SW480 (cell line): Measurements from ENCODE around the gene CCL21.

Experiments
- DNase-seq: peaks from one replicate; pipeline ENCODE4 v3.0.0-alpha.2; 2016; ENCODE audit warnings: low spot score

Gene CCL21

DNA sequence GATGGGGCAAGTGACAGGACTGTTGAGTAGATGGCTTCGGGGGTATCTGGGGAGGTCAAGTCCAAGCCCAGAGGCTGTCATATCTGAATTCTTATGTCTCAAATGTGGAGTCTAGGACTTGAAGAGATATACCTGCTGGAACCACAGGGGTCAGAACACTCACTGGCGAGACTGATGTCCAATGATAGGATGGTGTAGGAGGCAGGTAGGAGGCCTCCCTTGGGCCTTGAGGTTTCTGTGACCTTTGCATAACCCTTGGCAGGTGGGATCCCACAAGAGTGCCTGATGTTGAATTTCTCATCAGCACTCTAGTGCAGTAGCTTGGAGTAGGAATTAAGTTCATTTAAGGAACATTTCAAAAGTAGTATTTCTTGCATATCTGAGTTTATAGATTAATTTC is 2.8 kb downstream of the CCL21 start:
- DNase-seq, result no peak

DNA sequence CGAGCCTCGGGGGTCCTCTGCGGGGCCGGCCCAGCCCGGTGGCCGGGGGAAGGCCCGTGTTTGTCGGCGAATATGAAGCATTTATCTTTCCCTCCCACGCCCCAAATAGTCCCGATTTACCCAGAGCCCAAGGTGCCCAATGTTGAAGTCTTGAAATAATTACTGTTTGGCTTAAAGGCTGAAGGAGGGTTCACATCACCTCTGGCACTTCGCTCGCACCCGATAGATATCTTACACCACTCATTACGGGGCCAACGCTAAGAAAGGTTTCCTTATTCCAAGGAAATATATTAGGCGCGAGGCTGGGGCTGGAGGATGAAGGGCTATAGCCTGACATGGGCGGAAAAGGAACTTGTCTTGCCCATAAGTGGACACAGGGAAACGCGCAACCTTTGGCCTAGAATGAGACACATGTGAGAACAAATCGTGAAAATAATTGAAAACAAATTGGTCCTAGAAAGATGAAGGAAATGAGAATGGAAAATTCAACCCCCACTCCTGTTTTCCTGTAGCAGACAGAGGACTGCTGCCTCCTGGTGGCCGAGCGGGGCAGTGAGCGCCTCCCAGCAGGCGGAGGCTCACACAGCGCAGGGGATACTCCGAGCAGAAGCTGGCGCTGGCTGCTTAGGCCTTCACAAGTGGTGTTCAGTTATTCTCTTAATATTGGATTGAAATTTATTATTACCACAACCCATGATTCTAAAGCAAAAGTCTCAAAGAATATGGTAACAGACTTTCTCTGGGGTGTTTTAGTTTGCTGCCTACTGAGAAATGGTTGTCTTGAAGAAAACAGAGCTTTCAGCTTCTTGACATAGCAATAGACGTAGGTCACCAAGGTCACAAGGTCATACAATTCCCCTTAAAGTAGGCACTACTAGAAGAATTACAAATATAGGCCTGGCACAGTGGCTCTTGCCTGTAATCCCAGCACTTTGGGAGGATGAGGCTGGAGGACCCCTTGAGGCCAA is 7.9 kb downstream of the CCL21 start:
- DNase-seq, result peak; percentile 75

DNA sequence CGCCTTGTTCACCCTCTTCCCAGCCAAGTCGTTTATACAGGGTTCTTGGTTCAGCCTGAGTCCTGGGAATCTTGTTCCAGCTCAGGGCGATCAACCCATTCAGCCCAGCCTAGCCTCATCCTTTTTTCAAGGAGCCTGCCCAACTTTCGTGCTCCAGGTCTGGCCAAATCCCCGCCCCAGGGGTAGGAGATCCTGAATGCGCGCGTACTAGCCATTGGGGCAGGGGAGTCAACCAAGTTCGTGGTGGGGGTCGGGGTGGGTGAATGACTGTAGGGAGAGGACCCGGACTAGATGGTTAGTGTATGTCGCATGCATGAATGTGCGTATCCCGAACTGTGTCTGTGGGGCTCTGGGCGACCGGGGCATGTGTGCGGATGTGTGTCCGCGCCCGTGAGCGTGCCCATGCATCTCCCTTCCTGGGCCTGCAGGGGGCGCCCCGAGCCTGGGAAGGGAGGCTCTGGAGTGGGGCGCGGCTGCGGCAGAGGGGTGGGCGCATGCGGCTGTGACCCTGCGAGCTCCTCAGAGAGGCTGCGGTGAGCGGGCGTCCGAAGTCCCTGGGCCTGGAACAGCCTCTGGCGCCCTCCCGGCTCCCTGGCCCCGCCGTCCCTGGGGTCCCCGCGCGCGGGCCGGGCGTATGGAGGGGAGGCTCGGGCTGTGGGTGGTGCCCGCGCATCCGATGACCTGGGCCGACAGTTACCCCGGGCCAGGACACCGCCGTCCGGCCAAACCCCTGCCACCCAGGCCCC is 8.7 kb downstream of the CCL21 start:
- peak; percentile 62 for DNase-seq

DNA sequence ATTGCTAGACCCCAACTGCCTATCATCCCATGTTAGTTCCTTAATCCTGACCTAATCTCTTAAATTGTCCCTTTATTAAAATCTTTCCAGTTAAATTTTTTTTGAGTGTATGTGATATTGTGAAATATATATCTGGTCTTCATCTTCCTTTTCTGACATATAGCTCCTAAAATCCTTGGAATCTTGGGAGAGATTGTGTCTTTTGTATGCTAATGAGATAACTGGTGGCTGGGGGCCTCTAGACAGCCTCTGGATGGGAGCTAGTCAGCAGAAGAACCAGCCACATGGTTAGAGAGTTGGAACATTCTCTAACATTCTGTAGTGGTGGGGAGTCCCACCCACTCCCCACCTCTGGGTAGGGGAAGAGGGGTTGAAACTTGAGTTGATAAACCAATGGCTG is 15.1 kb downstream of the CCL21 start:
- DNase-seq, result no peak

DNA sequence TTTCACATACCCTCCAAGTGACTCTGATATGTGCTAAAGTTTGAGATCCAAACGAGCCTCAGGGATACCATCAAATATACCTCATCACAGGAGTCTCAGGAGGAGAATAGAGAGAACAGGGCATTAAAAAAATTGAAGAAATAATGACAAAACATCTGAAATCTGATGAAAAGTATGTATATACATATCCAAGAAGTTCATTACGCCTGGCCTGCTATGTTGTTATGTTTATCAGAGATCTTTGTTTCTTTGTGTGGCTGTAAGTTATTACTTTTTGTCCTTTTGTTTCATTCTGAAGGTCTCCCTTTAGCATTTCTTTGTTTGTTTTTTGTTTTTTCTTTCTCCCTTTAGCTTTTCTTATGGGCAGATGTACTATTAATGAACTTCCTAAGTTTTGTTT is 16.4 kb downstream of the CCL21 start:
- DNase-seq, result no peak

DNA sequence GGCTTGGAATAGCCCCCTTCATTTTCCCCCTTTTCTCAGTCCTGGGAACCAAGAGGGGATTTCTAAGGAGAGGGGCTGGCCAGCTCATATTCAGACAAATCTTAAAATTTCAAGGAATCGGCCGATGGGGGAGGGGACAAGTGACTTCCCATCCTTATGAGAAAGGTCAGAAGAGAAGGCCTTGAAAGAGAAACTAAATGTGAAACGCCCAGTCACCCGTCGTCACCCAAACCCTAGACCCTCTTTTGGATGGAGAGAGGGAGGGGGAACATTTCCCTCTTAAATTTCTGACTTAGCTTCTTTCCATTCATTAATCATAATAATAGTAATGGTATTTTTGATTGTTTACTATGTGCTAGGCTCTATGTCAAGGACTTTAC is 18.0 kb downstream of the CCL21 start:
- no peak for DNase-seq

DNA sequence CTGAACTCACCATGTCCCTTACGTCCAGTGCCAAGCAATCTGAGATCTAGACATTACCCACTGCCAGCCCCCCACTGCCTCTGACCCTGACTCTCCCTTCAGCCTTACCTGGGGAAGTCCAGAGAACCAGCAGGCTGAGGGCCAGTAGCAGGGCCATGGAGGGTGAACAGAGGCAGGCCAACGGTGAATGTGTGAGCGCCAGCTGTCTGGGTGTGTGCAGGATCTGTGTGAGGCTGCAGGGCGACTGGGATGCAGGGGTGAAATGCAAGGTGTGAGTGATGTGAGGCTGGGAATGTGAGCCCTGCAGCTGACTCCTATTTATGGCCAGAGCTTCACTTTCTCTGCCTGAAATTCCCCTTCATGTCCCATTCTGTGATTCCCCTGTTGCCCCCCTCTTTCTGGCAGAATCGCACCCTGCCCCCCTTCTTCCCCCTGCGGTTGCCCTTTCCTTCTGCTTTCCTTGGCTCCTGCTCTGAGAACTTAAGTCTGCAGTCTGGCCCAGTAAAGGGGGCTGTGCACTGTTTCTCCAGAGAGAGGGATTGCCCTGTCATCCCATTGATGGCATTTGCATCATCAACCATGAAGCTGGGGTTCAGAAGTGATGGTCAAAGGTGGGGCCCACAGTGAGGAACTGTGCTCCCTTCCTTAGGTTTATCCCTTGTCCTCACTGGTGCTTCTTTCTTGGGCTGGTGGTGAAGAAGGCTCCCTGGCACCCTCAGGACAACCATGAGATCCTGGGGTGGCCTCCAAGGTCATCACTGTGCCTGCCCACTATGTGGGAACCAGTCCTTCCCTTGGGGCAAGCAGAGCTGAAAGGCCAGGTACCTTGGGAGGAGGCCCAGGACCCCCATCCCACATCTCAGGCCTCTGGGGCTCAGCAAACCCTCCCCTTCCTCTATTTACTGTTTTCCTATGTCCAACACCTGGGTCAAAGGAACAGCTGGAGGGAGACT is 18.7 kb downstream of the CCL21 start, which contains the start of gene CCL19:
Gene CCL19, minus strand, starts transcription at position 294 of the 953 bp plus-strand sequence. Its CDS starts 137 bp downstream, at position 157.
- DNase-seq, result no peak

DNA sequence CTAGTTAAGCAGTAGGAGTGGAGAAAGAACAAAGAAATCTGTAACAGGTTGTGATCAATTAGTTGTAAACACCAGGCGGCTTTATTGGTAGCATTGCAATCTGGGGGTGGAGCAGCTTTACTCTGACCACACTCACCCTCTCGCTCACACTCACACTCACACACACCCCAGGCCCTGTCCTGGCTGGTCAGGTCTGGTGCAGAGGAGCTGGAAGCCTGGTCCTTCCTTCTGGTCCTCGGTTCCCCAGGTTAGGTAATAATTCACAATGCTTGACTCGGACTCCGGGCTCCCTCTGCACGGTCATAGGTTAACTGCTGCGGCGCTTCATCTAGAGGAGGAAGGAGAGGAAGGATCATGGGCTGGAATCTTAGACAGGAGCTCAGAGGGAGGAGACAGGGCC is 20.4 kb downstream of the CCL21 start:
- no peak for DNase-seq

DNA sequence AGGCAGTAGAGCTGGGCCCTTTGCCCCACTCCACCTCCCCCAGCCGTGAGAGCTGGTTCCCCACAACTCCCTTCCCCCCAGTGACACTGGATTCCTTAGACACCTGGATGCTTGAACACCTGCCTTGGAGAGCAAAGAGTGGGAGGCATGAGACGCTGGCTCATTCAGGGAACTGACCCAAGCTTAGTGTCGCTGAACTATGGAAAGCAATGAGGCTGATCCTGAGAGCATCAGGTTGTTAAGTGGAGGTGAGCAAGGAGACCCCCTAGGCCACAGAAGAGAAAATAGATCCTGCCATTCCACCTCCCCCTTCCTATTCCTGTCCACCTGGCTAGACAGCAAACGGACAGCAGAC is 20.8 kb downstream of the CCL21 start:
- DNase-seq, result no peak

DNA sequence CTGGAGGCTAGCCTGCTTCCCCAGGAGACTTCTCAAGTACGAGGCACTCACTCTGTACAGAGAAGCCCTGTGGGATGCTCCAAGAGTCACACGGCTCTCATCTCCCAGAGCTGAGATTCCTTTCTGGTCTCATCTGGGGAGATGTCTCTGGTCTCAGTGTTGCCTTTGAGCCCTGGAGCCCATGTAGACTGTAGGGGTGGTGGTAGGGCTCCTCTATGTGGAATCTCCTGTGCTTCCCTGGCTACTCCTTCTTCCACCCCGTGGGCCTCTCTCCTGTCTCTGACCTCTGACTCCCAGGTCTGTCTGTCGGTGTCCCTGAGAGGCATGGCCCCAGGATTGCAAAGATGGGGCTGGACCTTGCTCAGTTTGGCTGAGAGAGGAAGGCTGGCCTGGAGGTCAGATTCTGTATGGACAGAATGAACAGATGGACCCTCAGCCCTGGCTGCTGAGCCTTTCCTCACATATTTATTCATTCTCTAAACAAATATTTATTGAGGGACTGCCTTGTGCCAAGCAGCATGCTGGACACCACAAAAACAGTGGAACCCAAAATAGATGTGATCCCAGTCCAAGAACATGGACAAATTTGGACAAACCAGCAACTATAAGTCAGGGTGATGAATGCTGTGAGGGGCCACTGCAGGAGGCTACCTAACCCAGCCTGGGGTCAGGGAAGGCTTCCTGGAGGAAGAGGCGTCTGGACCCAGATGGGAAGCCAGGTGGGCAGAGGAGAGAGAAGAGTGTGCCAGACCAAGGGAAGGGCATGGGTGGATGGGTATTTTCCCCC is 21.4 kb downstream of the CCL21 start:
- no peak for DNase-seq

DNA sequence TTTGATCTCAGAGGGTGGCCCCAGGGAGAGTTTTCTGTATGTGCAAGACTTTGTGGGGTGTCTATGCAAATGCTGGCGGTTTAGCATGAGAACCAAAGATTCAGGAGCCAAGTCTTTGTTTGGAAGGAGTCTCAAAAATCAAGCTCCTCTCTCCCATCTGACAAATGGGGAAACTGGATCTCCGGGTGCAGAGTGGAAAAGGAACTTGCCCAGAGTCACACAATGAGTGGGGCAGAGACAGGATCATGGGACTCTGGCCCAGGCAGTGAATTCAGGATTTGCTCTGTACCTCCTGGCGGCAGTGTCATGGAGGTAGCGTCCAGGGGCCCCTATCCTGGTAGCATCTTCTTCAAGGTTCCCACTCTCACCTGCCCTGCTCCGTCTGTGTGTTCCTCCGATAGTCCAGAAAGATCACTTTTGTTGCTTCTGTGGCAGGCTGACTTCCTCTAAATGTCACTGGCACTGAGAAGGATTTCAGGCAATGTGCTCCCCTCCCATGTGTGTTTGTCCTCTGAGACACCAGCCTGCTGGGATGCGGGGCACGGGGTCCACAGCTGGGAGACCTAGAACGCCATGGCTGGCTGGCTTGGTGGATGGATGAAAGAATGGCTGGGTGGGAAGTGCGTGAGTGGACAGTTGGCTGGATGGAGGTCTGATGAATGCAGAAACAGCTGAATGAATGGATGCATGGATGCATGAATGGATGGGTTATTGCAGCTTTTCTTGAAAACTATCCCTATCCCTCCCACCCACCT is 22.5 kb downstream of the CCL21 start:
- no peak for DNase-seq

DNA sequence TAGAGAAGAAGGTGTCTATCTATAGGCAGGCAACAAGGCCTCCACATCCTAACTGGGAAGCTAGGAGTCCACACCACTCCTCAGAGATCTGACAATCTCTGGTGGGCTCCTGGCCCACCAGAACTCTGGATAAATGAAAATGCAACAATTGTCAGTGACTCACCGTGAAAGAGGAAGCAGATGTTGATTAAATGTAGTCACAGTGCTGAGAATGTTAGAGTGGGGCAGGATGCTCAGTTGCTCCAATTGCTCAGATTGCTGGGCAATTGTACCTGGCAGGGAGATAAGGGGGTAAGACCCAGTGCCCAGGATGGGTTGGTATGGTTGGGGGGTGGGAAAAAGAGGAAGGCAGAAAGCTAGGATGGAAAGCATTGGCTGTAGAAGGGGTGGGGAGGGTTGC is 23.2 kb downstream of the CCL21 start:
- DNase-seq, result no peak

DNA sequence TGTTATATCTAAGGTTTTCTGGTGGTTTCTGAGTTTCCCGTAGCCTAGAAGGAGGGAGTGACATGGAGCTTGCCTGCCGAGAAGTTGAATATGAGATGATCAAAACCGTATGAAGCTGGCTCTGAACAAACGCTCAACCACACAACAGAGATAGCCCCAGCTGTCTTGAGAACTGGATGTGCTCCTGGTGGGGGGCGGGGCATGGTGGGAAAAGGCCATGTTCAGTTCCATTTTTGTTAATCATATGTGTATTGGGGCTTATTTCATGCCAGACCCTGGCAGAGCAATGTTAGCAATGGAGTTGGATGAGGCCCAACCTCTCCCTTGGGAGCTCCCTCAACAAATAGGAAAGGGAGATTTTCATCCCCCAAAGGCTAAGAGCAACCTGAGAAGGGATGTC is 23.7 kb downstream of the CCL21 start:
- no peak for DNase-seq

DNA sequence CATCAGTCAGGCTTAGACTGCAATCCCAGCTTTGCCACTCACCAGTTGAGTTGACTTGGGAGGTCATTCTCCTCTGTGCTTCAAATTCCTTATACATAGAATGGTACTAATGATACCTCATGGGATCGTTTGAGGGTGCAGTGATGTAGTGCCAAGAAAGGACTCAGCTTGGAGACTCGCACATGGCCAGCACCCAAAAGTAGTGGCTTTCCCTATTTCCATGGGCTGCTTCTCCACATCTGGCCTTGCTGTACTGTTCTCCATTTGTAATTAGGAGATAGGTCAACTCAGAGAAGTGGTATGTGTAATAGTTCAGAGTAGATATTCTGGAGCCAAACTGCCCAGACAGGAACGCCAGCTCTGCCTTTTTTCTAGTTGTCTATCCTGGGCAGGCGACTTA is 24.3 kb downstream of the CCL21 start:
- no peak for DNase-seq

DNA sequence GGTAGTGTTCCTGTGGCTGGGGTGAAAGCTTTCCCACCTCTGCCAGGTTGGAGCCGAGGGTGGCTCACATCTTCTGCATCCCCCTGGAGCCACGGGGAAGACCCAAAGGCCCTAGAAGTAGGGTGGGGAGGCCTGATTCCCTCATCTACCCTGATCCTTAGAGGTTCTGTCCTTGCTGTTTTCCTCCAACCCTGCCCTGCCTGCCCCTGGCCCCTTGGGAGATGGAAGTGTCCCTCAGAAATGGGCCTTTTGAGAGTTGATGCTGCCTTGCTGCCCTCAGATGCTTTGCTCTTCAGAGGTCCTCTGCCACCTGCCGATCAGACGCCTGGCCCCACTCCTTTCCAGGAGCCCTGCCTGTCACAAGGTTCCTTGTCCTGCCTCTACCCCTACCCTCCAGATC is 25.1 kb downstream of the CCL21 start:
- DNase-seq, result no peak

DNA sequence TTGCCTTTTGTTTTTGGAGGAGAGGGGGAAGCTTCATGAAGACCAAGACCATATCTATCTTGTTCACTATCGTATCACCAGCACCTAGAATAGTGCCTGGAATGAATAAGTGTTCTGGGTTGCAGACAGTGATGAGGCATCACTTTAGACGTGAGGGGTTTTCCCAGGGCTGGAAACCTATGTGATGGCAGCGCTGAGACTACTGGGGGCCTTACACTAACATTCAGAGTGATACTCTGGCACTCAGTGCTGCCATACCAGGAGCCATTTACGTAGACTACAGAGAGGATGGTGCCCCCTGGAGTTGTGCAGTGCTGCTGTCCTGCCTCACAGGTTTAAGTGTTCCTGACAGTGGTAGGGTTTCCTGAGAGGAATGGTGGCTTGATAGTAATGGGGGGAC is 25.8 kb downstream of the CCL21 start:
- DNase-seq, result no peak

DNA sequence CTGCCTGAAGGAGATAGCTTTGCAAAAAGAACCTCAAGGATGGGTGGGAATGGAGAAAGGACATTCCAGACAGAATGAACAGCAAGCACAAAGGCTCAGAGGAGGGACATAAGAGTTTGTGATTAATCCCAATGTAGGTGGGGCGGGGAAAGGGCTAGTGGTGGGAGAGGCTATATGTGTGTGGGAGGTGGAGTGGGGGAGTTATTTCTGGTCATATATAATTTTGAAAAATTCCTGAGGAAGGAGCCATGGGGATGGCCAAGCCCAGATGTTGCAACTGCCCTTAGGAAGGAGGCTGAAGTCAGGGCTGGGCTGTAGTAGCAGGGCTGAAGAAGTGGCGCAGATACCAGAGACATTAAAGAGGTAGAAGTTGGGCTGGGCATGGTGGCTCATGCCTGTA is 34.1 kb downstream of the CCL21 start:
- DNase-seq, result no peak

DNA sequence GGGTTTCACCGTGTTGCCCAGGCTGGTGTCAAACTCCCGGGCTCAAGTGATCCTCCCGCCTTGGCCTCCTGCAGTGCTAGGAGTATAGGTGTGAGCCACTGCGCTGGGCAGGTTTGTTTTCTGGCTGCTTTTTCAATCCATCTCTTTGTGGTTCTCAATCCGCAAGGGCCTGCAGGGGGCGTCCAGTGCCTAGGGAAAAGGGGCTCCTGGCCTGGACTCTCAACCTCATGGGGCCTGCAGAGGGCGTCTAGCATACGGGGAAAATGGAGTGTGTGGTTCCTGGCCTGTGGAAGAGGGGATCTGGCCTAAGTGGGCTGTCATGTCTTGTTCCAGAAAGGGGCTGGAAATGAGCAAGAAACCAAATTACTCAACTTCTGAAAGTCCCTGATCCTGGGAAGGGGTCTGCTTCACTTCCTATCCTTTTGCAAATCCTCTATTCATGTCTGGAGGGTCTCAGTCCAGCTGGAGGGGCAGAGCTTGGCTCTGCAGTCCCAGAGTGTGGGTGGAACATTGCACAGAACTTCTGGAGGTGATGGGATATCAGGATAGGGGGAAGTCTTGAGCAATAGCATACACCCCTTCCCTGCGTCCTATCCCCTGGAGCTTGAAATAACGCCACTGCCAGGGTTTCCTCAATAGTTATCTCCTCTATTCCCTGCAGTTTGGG is 34.8 kb downstream of the CCL21 start:
- DNase-seq, result peak; percentile 75

DNA sequence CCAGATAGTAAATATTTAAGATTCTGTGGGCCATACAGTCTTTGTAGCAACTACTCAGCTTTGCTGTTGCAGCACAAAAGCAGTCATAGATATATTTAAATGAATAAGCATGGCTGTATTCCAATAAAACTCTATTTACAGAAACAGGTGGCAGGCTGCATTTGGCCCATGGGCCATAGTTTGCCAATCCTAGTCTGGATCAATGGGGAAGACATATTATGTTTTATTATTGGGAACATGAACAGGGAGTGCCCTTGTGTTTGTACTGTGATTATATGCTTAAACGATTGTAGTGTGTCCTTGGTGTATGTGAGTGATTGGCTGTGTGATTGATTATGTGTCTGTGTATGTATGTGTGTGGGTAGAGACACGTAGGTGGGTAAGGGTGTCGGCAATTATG is 35.5 kb downstream of the CCL21 start:
- no peak for DNase-seq

DNA sequence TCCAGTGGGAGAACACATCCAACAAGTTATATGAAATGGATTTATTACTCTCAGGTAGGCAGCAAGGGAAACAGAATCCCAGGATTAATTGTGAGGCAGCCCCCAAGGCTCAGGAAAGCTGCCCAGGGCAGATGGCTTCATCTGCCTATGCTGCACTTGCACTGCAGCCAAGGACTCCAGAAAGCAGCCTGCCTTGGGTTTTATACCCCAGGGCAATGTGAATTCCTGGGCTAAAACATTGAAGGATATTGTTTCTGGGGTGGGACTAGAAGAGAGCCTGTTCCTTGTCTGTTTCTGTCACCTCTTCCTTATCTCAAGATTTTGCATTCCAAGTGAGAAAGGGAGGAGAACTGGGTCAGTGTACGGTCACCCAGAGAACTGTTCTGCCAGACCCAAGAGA is 38.6 kb downstream of the CCL21 start:
- no peak for DNase-seq
